Mesodermal cell (in vitro differentiated cells): ENCODE results near the gene GLDC.
"Not testable (repeated sequence)": the region's sequence is repeated elsewhere in the genome, so short reads cannot be mapped to it uniquely, and the experiment has no call there.

Source experiments
- H3K27ac ChIP-seq: 2 replicates; pipeline ENCODE4 v1.7.0; 2013; ENCODE audit warnings: mild to moderate bottlenecking, low read depth, low read length, moderate library complexity; ENCODE audit not compliant: severe bottlenecking
- H3K36me3 ChIP-seq: 2 replicates; pipeline ENCODE4 v1.7.1; 2013; ENCODE audit warnings: mild to moderate bottlenecking, low read length, moderate library complexity; ENCODE audit not compliant: control insufficient read depth, insufficient read depth
- H3K4me1 ChIP-seq: one replicate; pipeline ENCODE4 v1.7.1; 2013; ENCODE audit warnings: mild to moderate bottlenecking, low read length; ENCODE audit not compliant: insufficient read depth, control insufficient read depth, poor library complexity, severe bottlenecking
- H3K4me3 ChIP-seq: 2 replicates; pipeline ENCODE4 v1.7.0; 2013; ENCODE audit warnings: low read length, control low read depth, mild to moderate bottlenecking; ENCODE audit not compliant: insufficient read depth, poor library complexity, severe bottlenecking; ENCODE audit errors: extremely low read depth
- H3K9me3 ChIP-seq: 2 replicates; pipeline ENCODE4 v1.7.1; 2013; ENCODE audit warnings: mild to moderate bottlenecking, low read length, moderate library complexity; ENCODE audit not compliant: control insufficient read depth
- WGBS, 2 experiments: methylation state at CpG; one replicate each; pipeline ENCODE4 v1.1.5; 2013; ENCODE audit warnings: missing lambda C conversion rate in 2 of 2; ENCODE audit not compliant: insufficient coverage in 2 of 2; 5-methylcytosine and 5-hydroxymethylcytosine counted together

The GLDC gene

DNA sequence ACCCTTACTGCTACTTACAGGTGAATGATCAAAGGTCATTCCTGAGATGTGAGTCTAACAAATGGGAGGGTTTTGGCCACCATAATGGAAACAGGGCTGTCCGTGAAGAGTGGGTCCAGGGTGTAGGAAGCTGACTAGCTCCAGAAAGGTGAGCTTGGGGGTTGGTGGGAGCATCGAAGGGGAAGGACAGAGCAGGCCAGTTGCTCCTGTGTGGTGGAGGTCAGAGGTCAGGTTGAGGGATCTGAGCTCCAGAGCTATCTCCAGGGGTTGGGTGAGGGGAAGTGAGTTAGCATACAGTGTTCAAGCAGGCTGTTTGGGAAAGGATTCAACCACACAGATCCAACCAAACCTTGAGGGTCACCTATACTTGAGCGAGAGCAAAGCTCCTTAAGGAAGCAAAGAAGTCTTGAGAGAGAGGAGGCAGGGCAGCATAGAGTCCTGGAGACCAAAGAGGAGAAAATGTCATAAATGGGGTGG lies 18.7 kb upstream of the GLDC start:
- 100% methylated on average over 1 to 3 of the region's 3 CpGs for WGBS, 2 experiments

GRCh38 chr9:6660512-6660911 lies 15.0 kb upstream of the GLDC start:
- H3K36me3 ChIP-seq = no peaks in the 10 kb centered on the region
- H3K9me3 ChIP-seq = no peaks in the 10 kb centered on the region
- H3K27ac ChIP-seq = no peak overlapping the region
- H3K4me1 ChIP-seq = peaks cover 6% of the 10 kb centered on the region
- 90 to 95% methylated on average over 3 of the region's 4 CpGs for WGBS, 2 experiments
- H3K4me3 ChIP-seq = no peak overlapping the region

More for the DNA sequence above, 18.7 kb upstream of the GLDC start:
- no peak overlapping the region for H3K27ac ChIP-seq
- H3K9me3 ChIP-seq = no peaks in the 10 kb centered on the region
- no peak overlapping the region for H3K4me3 ChIP-seq
- peaks cover 6% of the 10 kb centered on the region for H3K4me1 ChIP-seq
- H3K36me3 ChIP-seq = no peaks in the 10 kb centered on the region

DNA sequence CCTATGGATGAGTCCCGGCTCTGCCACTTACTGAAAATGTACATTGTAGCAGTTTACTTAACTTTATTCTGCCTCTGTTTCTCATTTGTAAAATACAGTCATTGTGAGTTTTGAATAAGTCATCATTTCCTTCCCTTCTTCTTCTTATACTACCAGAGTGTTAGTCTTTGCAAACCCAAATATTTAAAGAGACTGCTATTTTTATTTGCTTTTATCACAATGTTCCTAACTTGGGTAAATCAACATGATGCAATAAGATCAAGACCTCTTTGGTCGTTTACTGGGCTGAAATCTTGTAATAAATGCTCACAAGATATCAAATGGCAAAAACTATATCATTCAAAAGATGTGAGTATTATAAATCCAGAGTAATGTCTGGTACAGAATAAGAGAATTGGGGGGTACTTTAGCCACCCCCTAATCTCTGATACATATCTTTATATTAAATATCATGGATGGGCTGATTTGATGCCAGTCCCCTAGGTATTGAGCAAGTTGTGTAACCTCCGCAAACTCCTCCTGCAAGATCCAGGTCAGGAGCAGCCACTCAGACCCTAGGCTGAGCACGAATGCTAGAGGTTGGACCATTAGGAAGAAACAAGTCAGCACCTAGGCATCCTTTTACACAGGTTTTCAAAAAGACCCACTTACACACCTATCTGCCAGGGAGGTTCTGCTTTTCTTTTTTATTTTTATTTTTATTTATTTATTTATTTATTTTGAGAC lies 13.3 kb upstream of the GLDC start:
- WGBS, 2 experiments = 100% methylated on average over 1 to 2 of the region's 4 CpGs
- no peaks in the 10 kb centered on the region for H3K9me3 ChIP-seq
- no peak overlapping the region for H3K4me3 ChIP-seq
- H3K4me1 ChIP-seq = no peaks in the 10 kb centered on the region
- H3K36me3 ChIP-seq = no peaks in the 10 kb centered on the region
- H3K27ac ChIP-seq = no peak overlapping the region

DNA sequence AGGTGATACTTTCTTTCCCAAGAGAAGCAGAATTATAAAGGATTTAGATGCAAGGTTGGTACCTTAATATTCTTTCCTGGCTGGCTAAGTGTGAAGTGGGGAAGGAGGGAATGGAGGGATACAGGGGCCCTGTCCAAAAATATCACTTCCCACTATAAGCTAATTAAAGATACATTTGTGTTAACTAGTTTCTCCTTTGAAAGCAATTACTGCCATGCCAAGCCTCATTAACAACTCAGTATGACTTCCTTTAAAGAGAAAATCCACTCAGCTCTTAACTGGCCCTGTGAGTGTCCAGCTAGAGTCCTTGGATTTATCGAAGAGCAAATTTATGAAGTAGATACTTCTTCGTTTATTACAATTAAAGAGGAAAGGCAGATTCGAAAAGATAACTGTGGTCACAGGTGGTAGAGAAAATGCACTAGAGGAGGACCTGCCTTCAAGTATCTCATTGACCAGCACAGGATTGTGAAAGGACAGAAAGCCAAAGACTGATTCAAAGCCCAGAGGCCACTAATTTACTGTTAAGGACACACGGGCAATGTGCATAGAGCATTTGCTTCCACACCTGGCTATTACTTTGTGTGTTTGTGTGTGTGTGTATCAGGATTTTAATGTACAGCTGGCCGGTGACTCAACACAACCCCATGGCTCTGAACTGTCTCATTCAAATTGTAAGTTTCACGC lies 11.2 kb upstream of the GLDC start:
- H3K36me3 ChIP-seq = no peaks in the 10 kb centered on the region
- H3K9me3 ChIP-seq = no peaks in the 10 kb centered on the region
- H3K27ac ChIP-seq = no peak overlapping the region
- WGBS, 2 experiments = 76 to 85% methylated on average over 2 to 5 of the region's 6 CpGs
- no peak overlapping the region for H3K4me3 ChIP-seq
- H3K4me1 ChIP-seq = no peaks in the 10 kb centered on the region

DNA sequence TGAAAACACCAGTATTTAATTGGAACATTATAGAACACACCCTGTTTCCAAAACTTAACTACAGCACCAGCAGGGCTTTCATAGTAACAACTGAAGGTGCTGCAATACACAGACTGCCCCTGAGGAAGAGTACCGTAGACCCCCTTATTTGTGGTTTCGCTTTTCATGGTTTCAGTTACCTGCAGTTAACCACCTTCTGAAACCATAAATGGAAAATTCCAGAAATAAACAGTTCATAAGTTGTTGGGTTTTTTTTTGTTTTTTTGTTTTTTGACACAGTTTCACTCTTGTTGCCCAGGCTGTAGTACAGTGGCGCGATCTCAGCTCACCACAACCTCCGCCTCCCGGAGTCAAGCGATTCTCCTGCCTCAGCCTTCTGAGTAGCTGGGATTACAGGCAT lies 9.5 kb upstream of the GLDC start:
- H3K36me3 ChIP-seq = no peaks in the 10 kb centered on the region
- 96 to 100% methylated on average over 4 to 5 of the region's 7 CpGs for WGBS, 2 experiments
- H3K4me3 ChIP-seq = no peak overlapping the region
- no peak overlapping the region for H3K27ac ChIP-seq
- no peaks in the 10 kb centered on the region for H3K9me3 ChIP-seq
- H3K4me1 ChIP-seq = no peaks in the 10 kb centered on the region

GRCh38 chr9:6646293-6646636 lies 736 bp upstream of the GLDC start:
- 33 to 38% methylated on average over 10 to 11 of the region's 12 CpGs for WGBS, 2 experiments
- no peaks in the 10 kb centered on the region for H3K4me1 ChIP-seq
- H3K36me3 ChIP-seq = no peaks in the 10 kb centered on the region
- no peaks in the 10 kb centered on the region for H3K9me3 ChIP-seq
- peak overlapping the region; percentile 45 for H3K4me3 ChIP-seq
- H3K27ac ChIP-seq = no peak overlapping the region

DNA sequence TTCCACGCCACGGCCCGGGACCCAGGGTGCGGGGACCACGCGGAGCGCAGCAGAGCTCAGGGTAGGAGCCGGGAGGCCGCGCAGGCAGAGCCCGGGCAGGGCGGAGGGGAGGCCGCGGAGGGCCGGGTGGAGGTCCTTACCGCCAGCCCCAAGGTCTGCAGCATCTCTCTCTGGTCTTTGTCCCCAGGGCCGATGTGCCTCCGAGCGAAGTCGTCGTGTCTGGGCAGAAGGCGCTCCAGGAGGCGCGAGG lies 499 bp downstream of the GLDC start:
- not testable (repeated sequence) for H3K36me3 ChIP-seq, H3K9me3 ChIP-seq, H3K27ac ChIP-seq, H3K4me1 ChIP-seq
- H3K4me3 ChIP-seq = peak overlapping the region; percentile 45
- 0% methylated on average over 11 to 20 of the region's 24 CpGs for WGBS, 2 experiments

DNA sequence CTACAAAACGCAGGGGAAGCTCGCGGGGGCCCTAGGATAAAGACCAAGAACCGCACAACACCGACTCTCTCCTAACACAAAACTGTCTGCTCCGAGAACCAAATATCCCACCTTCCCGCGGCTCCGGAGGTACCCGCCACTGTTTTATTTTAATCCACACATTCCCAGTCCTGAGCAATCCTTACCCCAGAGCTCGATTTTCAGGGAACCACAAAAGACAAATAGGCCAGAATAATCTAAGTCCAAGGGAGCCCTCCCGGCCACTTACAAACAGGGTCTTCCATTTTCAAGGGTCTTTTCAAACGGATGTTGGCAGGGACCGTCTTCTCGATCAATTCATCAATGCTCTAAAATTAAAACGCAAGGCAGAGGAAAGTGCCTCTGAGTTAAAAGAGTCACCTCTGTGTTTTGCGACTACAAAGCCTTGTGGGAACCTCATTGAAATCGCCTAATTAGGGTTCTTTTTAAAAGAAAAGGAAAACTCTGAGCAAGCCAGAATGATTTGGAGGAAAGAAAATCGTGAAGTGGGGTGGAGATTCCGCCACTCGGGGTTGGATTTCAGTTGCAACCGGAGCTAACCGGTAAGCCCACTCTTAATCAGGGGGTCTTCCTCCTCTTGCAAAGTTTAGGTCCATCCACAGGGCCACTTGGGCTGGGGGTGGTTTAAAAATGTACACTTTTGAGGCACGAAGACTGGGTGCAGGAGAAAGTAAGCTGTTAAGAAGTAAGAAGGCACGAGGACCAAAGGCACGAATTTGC lies 1.0 kb downstream of the GLDC start:
- WGBS, 2 experiments = 1 to 2% methylated on average over 20 to 24 of the region's 26 CpGs
- H3K4me3 ChIP-seq = peak overlapping the region; percentile 45
- H3K36me3 ChIP-seq = no peaks in the 10 kb centered on the region
- H3K27ac ChIP-seq = no peak overlapping the region
- H3K4me1 ChIP-seq = no peaks in the 10 kb centered on the region
- no peaks in the 10 kb centered on the region for H3K9me3 ChIP-seq

DNA sequence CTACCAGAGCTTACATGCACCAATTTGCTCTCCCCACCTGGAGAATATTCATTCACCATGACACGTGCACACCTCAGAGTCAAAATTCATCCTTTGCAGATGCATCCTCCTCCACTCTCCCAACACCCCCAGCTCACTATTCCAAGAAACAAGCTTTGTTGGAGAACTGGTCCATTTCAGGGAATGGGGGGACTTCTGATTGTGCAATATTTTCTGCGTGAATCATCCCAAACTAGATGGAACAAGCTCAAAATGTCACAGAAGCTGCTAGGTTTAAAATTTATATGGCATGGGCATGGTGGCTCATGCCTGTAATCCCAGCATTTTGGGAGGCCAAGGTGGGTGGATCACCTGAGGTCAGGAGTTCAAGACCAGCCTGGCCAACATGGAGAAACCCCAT lies 3.6 kb downstream of the GLDC start:
- no peak overlapping the region for H3K27ac ChIP-seq
- no peak overlapping the region for H3K4me3 ChIP-seq
- H3K36me3 ChIP-seq = no peaks in the 10 kb centered on the region
- no peaks in the 10 kb centered on the region for H3K4me1 ChIP-seq
- WGBS, 2 experiments = 94 to 100% methylated on average over 2 of the region's 2 CpGs
- no peaks in the 10 kb centered on the region for H3K9me3 ChIP-seq

DNA sequence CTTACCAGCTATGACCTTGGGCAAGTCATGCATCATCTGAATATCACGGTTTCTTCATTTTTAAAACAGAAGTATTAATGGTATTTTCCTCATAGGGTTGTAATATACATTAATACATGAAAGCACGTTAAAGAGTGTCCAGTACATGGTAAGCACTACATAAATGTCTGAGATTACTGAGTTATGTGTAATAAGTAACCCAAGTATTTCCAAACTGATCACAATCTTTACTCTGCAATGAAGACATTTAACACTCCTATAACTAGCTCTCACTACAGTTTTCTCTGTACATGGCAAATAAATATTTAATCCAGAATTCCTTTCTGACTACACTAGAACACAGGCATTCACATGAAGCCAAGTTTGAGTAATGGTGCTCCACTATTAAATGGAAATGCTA lies 4.0 kb downstream of the GLDC start:
- no peaks in the 10 kb centered on the region for H3K36me3 ChIP-seq
- no peaks in the 10 kb centered on the region for H3K4me1 ChIP-seq
- H3K27ac ChIP-seq = no peak overlapping the region
- no CpG with 5 or more reads among the region's 2 CpGs for WGBS, 2 experiments
- H3K9me3 ChIP-seq = no peaks in the 10 kb centered on the region
- no peak overlapping the region for H3K4me3 ChIP-seq

- no peaks in the 10 kb centered on the region for H3K9me3 ChIP-seq
- H3K4me3 ChIP-seq = no peak overlapping the region
- no peak overlapping the region for H3K27ac ChIP-seq
- no peaks in the 10 kb centered on the region for H3K4me1 ChIP-seq
- 94 to 100% methylated on average over 3 to 5 of the region's 5 CpGs for WGBS, 2 experiments
- H3K36me3 ChIP-seq = no peaks in the 10 kb centered on the region
Measured at GRCh38 chr9:6641056-6641455, 4.5 kb downstream of the GLDC start.
